IPS-15b (cell line): ENCODE data around the gene PAEP.
"Not testable (repeated sequence)": the region's sequence is repeated elsewhere in the genome, so short reads cannot be mapped to it uniquely, and the experiment has no call there.

ENCODE experiments used
- H3K27me3 ChIP-seq: one replicate; pipeline ENCODE4 v1.6.1; 2013; ENCODE audit warnings: low read length; ENCODE audit not compliant: control insufficient read depth, insufficient read depth
- H3K36me3 ChIP-seq: one replicate; pipeline ENCODE4 v1.6.1; 2013; ENCODE audit warnings: low read length; ENCODE audit not compliant: control insufficient read depth, insufficient read depth
- H3K4me1 ChIP-seq: one replicate; pipeline ENCODE4 v1.6.1; 2013; ENCODE audit warnings: mild to moderate bottlenecking, low read length; ENCODE audit not compliant: control insufficient read depth, insufficient read depth
- H3K4me3 ChIP-seq: one replicate; pipeline ENCODE4 v1.5.1; 2013; ENCODE audit warnings: low read depth, low read length
- H3K9ac ChIP-seq: one replicate; pipeline ENCODE4 v1.6.1; 2013; ENCODE audit warnings: low read depth, mild to moderate bottlenecking, low read length
- H3K9me3 ChIP-seq: one replicate; pipeline ENCODE4 v1.6.1; 2013; ENCODE audit warnings: mild to moderate bottlenecking, low read length; ENCODE audit not compliant: control insufficient read depth, insufficient read depth

Gene PAEP

GRCh38 chr9:135546792-135547617 lies 14.6 kb upstream of the PAEP start:
- not testable (repeated sequence) for H3K27me3 ChIP-seq, H3K9me3 ChIP-seq, H3K4me3 ChIP-seq, H3K36me3 ChIP-seq, H3K4me1 ChIP-seq, H3K9ac ChIP-seq

GRCh38 chr9:135547756-135548736 lies 13.5 kb upstream of the PAEP start:
- no peak overlapping the region for H3K4me3 ChIP-seq
- H3K4me1 ChIP-seq: no peaks in the 10 kb centered on the region
- H3K27me3 ChIP-seq: no peaks in the 10 kb centered on the region
- H3K9ac ChIP-seq: no peak overlapping the region
- H3K9me3 ChIP-seq: no peaks in the 10 kb centered on the region
- H3K36me3 ChIP-seq: no peaks in the 10 kb centered on the region

GRCh38 chr9:135549478-135550343 lies 11.8 kb upstream of the PAEP start:
- not testable (repeated sequence) for H3K4me1 ChIP-seq, H3K4me3 ChIP-seq, H3K27me3 ChIP-seq, H3K36me3 ChIP-seq, H3K9me3 ChIP-seq, H3K9ac ChIP-seq

GRCh38 chr9:135550344-135550918 lies 11.1 kb upstream of the PAEP start:
- Histone ChIP-seq H3K9ac (no peak overlapping the region), H3K9me3 (no peaks in the 10 kb centered on the region), H3K36me3 (no peaks in the 10 kb centered on the region), H3K27me3 (no peaks in the 10 kb centered on the region), H3K4me3 (no peak overlapping the region), H3K4me1 (no peaks in the 10 kb centered on the region)

- Histone ChIP-seq H3K4me3 (no peak overlapping the region), H3K36me3 (no peaks in the 10 kb centered on the region), H3K9ac (no peak overlapping the region), H3K9me3 (no peaks in the 10 kb centered on the region), H3K4me1 (no peaks in the 10 kb centered on the region), H3K27me3 (no peaks in the 10 kb centered on the region)
These were observed 10.5 kb upstream of the PAEP start for GRCh38 chr9:135551031-135551430.

- no peaks in the 10 kb centered on the region for H3K9me3 ChIP-seq
- no peaks in the 10 kb centered on the region for H3K4me1 ChIP-seq
- H3K9ac ChIP-seq: no peak overlapping the region
- H3K4me3 ChIP-seq: no peak overlapping the region
- no peaks in the 10 kb centered on the region for H3K36me3 ChIP-seq
- H3K27me3 ChIP-seq: no peaks in the 10 kb centered on the region
These were observed 10.1 kb upstream of the PAEP start for GRCh38 chr9:135551456-135551855.

GRCh38 chr9:135552021-135552697 lies 9.4 kb upstream of the PAEP start:
- no peak overlapping the region for H3K4me3 ChIP-seq
- H3K27me3 ChIP-seq: no peaks in the 10 kb centered on the region
- no peaks in the 10 kb centered on the region for H3K9me3 ChIP-seq

GRCh38 chr9:135552698-135553171 lies 8.8 kb upstream of the PAEP start:
- no peaks in the 10 kb centered on the region for H3K9me3 ChIP-seq
- no peaks in the 10 kb centered on the region for H3K4me1 ChIP-seq
- no peak overlapping the region for H3K4me3 ChIP-seq
- H3K9ac ChIP-seq: no peak overlapping the region
- no peaks in the 10 kb centered on the region for H3K36me3 ChIP-seq
- H3K27me3 ChIP-seq: no peaks in the 10 kb centered on the region

More at GRCh38 chr9:135552021-135552697, 9.4 kb upstream of the PAEP start:
- Histone ChIP-seq H3K36me3 (no peaks in the 10 kb centered on the region), H3K9ac (no peak overlapping the region), H3K4me1 (no peaks in the 10 kb centered on the region)

GRCh38 chr9:135554718-135555117 lies 6.8 kb upstream of the PAEP start:
- Histone ChIP-seq H3K9me3 (no peaks in the 10 kb centered on the region), H3K4me3 (no peak overlapping the region)

GRCh38 chr9:135555203-135555602 lies 6.4 kb upstream of the PAEP start:
- Histone ChIP-seq H3K4me1 (no peaks in the 10 kb centered on the region), H3K36me3 (no peaks in the 10 kb centered on the region), H3K27me3 (no peaks in the 10 kb centered on the region)

More at GRCh38 chr9:135554718-135555117, 6.8 kb upstream of the PAEP start:
- Histone ChIP-seq H3K9ac (no peak overlapping the region), H3K4me1 (no peaks in the 10 kb centered on the region), H3K36me3 (no peaks in the 10 kb centered on the region), H3K27me3 (no peaks in the 10 kb centered on the region)

More at GRCh38 chr9:135555203-135555602, 6.4 kb upstream of the PAEP start:
- Histone ChIP-seq H3K9me3 (no peaks in the 10 kb centered on the region), H3K9ac (no peak overlapping the region), H3K4me3 (no peak overlapping the region)
